Osteocyte (in vitro differentiated cells): ENCODE results near the gene PTP4A1. TPM values are rescaled to one million over a fixed set of nuclear protein-coding genes. Genes with fewer than 3 reads are reported as not detected.

Source experiments
- DNase-seq: peaks from one replicate; pipeline ENCODE4 v3.0.0; 2021; ENCODE audit warnings: mixed read lengths; ENCODE audit not compliant: unreplicated experiment; ENCODE audit errors: extremely low spot score
- H3K27ac Mint-ChIP-seq: one replicate; pipeline ENCODE4 v1.8.0; 2021; ENCODE audit warnings: mild to moderate bottlenecking, mixed read lengths; ENCODE audit not compliant: unreplicated experiment
- H3K27me3 Mint-ChIP-seq: one replicate; pipeline ENCODE4 v1.8.0; 2021; ENCODE audit warnings: mixed read lengths; ENCODE audit not compliant: unreplicated experiment
- H3K36me3 Mint-ChIP-seq: one replicate; pipeline ENCODE4 v1.8.0; 2021; ENCODE audit warnings: mixed read lengths; ENCODE audit not compliant: unreplicated experiment
- H3K4me1 Mint-ChIP-seq: one replicate; pipeline ENCODE4 v1.8.0; 2021; ENCODE audit warnings: mixed read lengths; ENCODE audit not compliant: unreplicated experiment
- H3K4me3 Mint-ChIP-seq: one replicate; pipeline ENCODE4 v1.8.0; 2021; ENCODE audit warnings: mild to moderate bottlenecking, moderate library complexity, mixed read lengths; ENCODE audit not compliant: unreplicated experiment
- H3K9me3 Mint-ChIP-seq: one replicate; pipeline ENCODE4 v1.8.0; 2021; ENCODE audit warnings: mixed read lengths; ENCODE audit not compliant: unreplicated experiment
- CTCF ChIP-seq: fragments of 200-600 bp; sonication (generic); IDR thresholded peaks from 2 replicates; pipeline ENCODE4 v1.5.0; 2021; ENCODE audit warnings: antibody characterized with exemption, mild to moderate bottlenecking, moderate library complexity
- total RNA-seq: library from RNA; stranded (reverse); gene quantifications from 2 replicates; pipeline ENCODE4 v1.2.1, GENCODE V29; 2021

The PTP4A1 gene
- total RNA-seq, 1 donor from 2014 or later, result 62.4 TPM

DNA sequence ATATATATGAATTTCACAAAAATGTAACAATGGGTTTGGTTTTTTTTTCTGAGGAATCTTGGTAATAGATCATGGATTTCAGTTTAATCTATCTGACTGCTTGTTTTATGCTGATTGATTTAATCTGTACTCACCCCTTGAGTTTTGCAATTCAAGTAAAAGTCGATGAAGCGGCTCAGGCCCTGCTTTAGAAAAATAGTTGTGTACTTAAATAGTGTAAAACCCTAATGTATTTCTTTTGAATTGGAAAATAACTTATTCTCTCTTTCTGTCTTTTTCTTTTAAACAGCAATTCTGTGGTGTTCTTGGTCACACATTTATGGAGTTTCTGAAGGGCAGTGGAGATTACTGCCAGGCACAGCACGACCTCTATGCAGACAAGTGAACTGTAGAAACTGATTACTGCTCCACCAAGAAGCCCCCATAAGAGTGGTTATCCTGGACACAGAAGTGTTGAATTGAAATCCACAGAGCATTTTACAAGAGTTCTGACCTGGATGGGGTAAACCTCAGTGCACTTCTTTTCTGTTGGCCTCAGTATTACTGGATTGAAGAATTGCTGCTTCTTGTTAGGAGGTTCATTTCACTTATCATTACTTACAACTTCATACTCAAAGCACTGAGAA, 4.0 kb downstream of the PTP4A1 start:
- no peaks in the 10 kb centered on the region for H3K27me3 Mint-ChIP-seq
- H3K4me3 Mint-ChIP-seq, result no peak overlapping the region
- DNase-seq, result no peak
- H3K36me3 Mint-ChIP-seq, result peaks cover 29% of the 10 kb centered on the region
- H3K4me1 Mint-ChIP-seq, result peaks cover 33% of the 10 kb centered on the region
- H3K27ac Mint-ChIP-seq, result no peak overlapping the region
- TF ChIP-seq CTCF, result no peak
- no peaks in the 10 kb centered on the region for H3K9me3 Mint-ChIP-seq

DNA sequence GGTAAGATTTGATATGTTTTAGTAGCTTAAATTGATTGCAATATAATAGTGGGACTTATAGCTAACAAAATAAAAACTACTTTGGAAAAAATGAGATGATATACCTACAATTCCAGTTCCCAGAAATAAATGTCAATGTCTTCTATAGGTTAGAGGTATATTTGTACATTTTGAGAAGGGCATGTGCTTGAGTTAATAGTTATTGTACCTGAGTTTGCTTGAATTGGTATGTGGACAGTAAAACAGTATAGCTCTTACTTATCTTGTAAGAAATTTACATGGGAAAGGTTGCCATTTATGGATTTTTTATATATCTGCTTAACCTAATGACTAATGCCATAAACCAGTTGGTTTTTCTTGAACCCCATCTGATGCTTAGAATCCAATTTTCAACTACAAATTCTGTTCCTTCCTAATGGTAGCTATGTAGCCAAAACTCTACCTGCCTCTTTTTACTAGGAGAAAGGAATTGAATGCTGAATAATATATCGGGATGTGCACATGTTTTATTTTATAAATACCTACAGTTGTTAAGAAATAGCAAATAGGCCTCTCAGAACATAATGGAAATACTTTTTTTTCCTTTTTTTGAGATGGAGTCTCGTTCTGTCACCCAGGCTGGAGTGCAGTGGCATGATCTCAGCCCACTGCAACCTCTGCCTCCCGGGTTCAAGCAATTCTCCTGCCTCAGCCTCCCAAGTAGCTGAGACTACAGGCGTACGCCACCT, 4.9 kb downstream of the PTP4A1 start:
- Mint-ChIP-seq H3K27me3 (no peaks in the 10 kb centered on the region), H3K27ac (no peak overlapping the region), H3K4me1 (peaks cover 27% of the 10 kb centered on the region), H3K36me3 (peaks cover 35% of the 10 kb centered on the region), H3K4me3 (no peak overlapping the region), H3K9me3 (no peaks in the 10 kb centered on the region)
- TF ChIP-seq CTCF, result no peak
- no peak for DNase-seq

- Mint-ChIP-seq H3K27me3 (no peaks in the 10 kb centered on the region), H3K9me3 (no peaks in the 10 kb centered on the region), H3K27ac (no peak overlapping the region), H3K4me3 (no peak overlapping the region), H3K36me3 (peaks cover 42% of the 10 kb centered on the region), H3K4me1 (peaks cover 26% of the 10 kb centered on the region)
- no peak for TF ChIP-seq CTCF
- DNase-seq, result no peak
Observed at GRCh38 chr6:63578757-63579156, 6.5 kb downstream of the PTP4A1 start.

DNA sequence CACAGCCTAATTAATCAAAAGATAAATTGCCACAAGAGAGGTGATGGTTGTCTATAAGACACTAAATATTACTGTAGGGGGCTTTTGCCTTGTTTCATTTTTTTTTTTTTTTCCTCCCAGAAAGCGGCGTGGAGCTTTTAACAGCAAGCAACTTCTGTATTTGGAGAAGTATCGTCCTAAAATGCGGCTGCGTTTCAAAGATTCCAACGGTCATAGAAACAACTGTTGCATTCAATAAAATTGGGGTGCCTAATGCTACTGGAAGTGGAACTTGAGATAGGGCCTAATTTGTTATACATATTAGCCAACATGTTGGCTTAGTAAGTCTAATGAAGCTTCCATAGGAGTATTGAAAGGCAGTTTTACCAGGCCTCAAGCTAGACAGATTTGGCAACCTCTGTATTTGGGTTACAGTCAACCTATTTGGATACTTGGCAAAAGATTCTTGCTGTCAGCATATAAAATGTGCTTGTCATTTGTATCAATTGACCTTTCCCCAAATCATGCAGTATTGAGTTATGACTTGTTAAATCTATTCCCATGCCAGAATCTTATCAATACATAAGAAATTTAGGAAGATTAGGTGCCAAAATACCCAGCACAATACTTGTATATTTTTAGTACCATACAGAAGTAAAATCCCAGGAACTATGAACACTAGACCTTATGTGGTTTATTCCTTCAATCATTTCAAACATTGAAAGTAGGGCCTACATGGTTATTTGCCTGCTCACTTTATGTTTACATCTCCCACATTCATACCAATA, 7.8 kb downstream of the PTP4A1 start:
- H3K36me3 Mint-ChIP-seq, result peaks cover 45% of the 10 kb centered on the region
- no peak overlapping the region for H3K27ac Mint-ChIP-seq
- H3K9me3 Mint-ChIP-seq, result no peaks in the 10 kb centered on the region
- no peaks in the 10 kb centered on the region for H3K27me3 Mint-ChIP-seq
- TF ChIP-seq CTCF, result no peak
- no peak for DNase-seq
- no peak overlapping the region for H3K4me3 Mint-ChIP-seq
- peaks cover 13% of the 10 kb centered on the region for H3K4me1 Mint-ChIP-seq

DNA sequence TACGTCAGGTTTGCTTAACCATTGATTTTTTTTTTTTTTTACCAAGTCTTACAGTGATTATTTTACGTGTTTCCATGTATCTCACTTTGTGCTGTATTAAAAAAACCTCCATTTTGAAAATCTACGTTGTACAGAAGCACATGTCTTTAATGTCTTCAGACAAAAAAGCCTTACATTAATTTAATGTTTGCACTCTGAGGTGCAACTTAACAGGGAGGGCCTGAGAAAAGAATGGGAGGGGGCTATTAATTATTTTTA, 8.4 kb downstream of the PTP4A1 start:
- no peak for TF ChIP-seq CTCF
- Mint-ChIP-seq H3K9me3 (no peaks in the 10 kb centered on the region), H3K27me3 (no peaks in the 10 kb centered on the region), H3K4me1 (peaks cover 9% of the 10 kb centered on the region), H3K27ac (no peak overlapping the region), H3K4me3 (no peak overlapping the region), H3K36me3 (peaks cover 45% of the 10 kb centered on the region)
- DNase-seq, result no peak
